ENCODE results near the gene RNF39.
A peak's percentile ranks its signal among the peaks of the same experiment; 100 is the strongest.
"Not testable (repeated sequence)": the region's sequence is repeated elsewhere in the genome, so short reads cannot be mapped to it uniquely, and the experiment has no call there.

The RNF39 gene

GRCh38 chr6:30042476-30042875, 33.1 kb downstream of the RNF39 start:
- no peak for DNase-seq
- H3K4me1 Mint-ChIP-seq, result no peaks in the 10 kb centered on the region
- H3K27ac Mint-ChIP-seq, result no peak overlapping the region
- no peak overlapping the region for H3K4me3 Mint-ChIP-seq
- H3K27me3 Mint-ChIP-seq (ENCODE audit: low read depth, poor library complexity), result no peaks in the 10 kb centered on the region
- no peaks in the 10 kb centered on the region for H3K36me3 Mint-ChIP-seq (ENCODE audit: low read depth)
- TF ChIP-seq, protein P1, sequence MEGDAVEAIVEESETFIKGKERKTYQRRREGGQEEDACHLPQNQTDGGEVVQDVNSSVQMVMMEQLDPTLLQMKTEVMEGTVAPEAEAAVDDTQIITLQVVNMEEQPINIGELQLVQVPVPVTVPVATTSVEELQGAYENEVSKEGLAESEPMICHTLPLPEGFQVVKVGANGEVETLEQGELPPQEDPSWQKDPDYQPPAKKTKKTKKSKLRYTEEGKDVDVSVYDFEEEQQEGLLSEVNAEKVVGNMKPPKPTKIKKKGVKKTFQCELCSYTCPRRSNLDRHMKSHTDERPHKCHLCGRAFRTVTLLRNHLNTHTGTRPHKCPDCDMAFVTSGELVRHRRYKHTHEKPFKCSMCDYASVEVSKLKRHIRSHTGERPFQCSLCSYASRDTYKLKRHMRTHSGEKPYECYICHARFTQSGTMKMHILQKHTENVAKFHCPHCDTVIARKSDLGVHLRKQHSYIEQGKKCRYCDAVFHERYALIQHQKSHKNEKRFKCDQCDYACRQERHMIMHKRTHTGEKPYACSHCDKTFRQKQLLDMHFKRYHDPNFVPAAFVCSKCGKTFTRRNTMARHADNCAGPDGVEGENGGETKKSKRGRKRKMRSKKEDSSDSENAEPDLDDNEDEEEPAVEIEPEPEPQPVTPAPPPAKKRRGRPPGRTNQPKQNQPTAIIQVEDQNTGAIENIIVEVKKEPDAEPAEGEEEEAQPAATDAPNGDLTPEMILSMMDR (IDR thresholded peaks at IDR 0.05), result no peak
- no peaks in the 10 kb centered on the region for H3K9me3 Mint-ChIP-seq

DNA sequence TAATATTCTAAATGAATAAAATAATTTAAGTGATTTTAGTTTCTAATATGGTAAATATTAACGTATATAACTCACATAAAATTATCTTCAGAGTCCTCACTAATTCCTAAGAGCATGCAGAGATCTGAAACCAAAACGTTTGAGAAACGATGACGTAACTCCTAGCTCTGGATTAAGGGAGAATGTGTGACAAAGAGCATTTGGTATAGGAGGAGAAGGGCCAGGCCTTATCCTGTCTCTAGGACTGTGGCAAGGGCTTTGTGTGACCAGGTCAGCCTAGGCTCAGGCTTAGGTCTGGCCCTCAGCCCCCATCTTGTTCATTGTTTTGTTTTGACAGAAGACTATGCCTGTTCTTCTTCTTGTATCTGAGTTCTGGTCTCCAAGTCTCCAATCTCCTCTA, 33.7 kb downstream of the RNF39 start:
- Mint-ChIP-seq H3K4me3 (no peak overlapping the region), H3K27ac (no peak overlapping the region), H3K9me3 (no peaks in the 10 kb centered on the region), H3K27me3 (ENCODE audit: low read depth, poor library complexity) (no peaks in the 10 kb centered on the region), H3K4me1 (no peaks in the 10 kb centered on the region), H3K36me3 (ENCODE audit: low read depth) (no peaks in the 10 kb centered on the region)
- DNase-seq, result no peak
- TF ChIP-seq, protein P1 (IDR thresholded peaks at IDR 0.05), result no peak

DNA sequence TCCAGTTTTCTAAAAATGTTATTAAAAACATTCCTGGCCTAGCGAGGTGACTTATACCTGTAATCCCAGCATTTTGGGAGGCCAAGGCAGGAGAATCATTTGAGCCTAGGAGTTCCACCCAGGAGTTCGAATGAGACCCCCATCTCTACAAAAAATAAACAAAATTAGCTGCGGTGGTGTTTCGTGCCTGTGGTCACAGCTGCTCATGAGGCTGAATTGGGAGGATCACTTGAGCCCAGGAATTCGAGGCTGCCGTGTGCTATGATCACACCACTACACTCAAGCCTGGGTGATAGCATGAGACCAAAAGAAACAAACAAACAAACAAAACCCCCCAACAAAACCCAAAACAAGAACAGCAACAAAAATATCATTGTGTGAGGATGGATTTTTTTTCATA, 34.3 kb downstream of the RNF39 start:
- H3K27ac Mint-ChIP-seq, result no peak overlapping the region
- TF ChIP-seq, protein P1 (IDR thresholded peaks at IDR 0.05), result no peak
- H3K27me3 Mint-ChIP-seq (ENCODE audit: low read depth, poor library complexity), result no peaks in the 10 kb centered on the region
- no peak for DNase-seq
- no peaks in the 10 kb centered on the region for H3K36me3 Mint-ChIP-seq (ENCODE audit: low read depth)
- no peaks in the 10 kb centered on the region for H3K4me1 Mint-ChIP-seq
- H3K4me3 Mint-ChIP-seq, result no peak overlapping the region
- no peaks in the 10 kb centered on the region for H3K9me3 Mint-ChIP-seq

- TF ChIP-seq, protein P1 (IDR thresholded peaks at IDR 0.05), result peak; percentile 40
- H3K27me3 Mint-ChIP-seq (ENCODE audit: low read depth, poor library complexity), result no peaks in the 10 kb centered on the region
- no peaks in the 10 kb centered on the region for H3K9me3 Mint-ChIP-seq
- H3K4me3 Mint-ChIP-seq, result no peak overlapping the region
- peaks cover 38% of the 10 kb centered on the region for H3K36me3 Mint-ChIP-seq (ENCODE audit: low read depth)
- no peaks in the 10 kb centered on the region for H3K4me1 Mint-ChIP-seq
- H3K27ac Mint-ChIP-seq, result no peak overlapping the region
- no peak for DNase-seq
Observed at GRCh38 chr6:30037182-30037788, 38.3 kb downstream of the RNF39 start.

DNA sequence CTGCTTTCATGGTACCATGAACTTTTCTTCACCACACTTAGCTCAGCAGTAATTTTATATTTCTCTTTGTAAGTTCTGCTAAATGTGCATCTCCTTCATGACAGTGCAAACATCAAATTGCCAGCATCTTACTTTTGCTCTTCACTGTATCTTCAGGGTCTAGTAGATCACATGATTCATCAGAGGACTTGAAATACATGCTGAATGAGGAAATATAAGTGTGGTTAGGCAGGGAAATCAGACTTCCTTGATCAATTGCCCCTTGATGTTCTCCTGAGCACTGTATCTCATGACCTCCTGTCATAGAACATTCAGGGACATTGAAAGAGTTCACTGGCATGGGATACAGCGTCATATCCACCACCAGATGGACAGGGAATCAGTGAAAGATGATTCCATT, 39.8 kb downstream of the RNF39 start:
- no peaks in the 10 kb centered on the region for H3K27me3 Mint-ChIP-seq (ENCODE audit: low read depth, poor library complexity)
- H3K36me3 Mint-ChIP-seq (ENCODE audit: low read depth), result peaks cover 38% of the 10 kb centered on the region
- H3K4me1 Mint-ChIP-seq, result no peaks in the 10 kb centered on the region
- H3K27ac Mint-ChIP-seq, result no peak overlapping the region
- H3K9me3 Mint-ChIP-seq, result no peaks in the 10 kb centered on the region
- H3K4me3 Mint-ChIP-seq, result no peak overlapping the region
- TF ChIP-seq, protein P1 (IDR thresholded peaks at IDR 0.05), result no peak
- DNase-seq, result no peak

- not testable (repeated sequence) for H3K9me3 Mint-ChIP-seq; H3K4me1 Mint-ChIP-seq; H3K27me3 Mint-ChIP-seq (ENCODE audit: low read depth, poor library complexity); H3K4me3 Mint-ChIP-seq; DNase-seq; H3K27ac Mint-ChIP-seq
- H3K36me3 Mint-ChIP-seq (ENCODE audit: low read depth), result peaks cover 48% of the 10 kb centered on the region
Observed at GRCh38 chr6:30033440-30033839, 42.1 kb downstream of the RNF39 start.

All from nephron progenitor cell (in vitro differentiated cells).